ENCODE results near the gene RREB1. TPM values are rescaled to one million over a fixed set of nuclear protein-coding genes. Genes with fewer than 3 reads are reported as not detected.

Gene RREB1
- total and polyA plus RNA-seq, 2 experiments from 2014 or later = 6.4 to 12.4 TPM

DNA sequence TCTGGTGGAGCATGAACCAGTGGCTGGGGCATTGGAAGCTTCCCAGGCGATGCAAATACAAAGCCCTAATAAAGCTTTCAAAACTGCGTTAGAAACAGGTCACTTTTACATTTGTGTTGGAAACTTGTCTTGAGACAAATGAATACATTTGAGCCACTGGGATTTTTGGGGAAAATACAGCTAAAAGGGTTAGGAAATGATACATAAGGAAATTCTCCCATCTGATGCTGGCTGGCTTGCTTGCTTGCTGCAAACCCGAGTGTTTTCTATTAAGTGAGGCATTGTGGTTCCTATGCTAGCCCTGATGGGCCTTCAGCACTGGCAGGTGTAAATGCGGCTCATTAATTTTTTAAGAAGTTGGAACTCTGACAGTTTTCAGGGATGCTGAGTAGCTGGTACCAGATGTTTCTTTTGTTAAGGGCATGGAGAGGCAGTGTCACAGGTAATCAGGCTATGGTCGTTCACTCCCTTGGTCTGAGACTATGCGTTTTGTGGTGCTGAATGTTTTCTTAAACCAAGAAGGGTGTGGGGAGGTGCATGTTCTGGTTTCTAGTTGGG lies 35.2 kb downstream of the RREB1 start:
- H3K9ac ChIP-seq = no peak overlapping the region
- no peaks in the 10 kb centered on the region for H3K27me3 ChIP-seq (replicated peaks; ENCODE audit: insufficient read depth)
- peak overlapping the region; percentile 5; the same call in 1 of the 2 replicates for H3K27ac ChIP-seq
- no peak overlapping the region for H2AFZ ChIP-seq
- peaks cover 96% of the 10 kb centered on the region for H3K79me2 ChIP-seq (ENCODE audit: insufficient read depth)
- WGBS, 2 experiments (ENCODE audit: low coverage in 1 of 2, low lambda C conversion rate in 2 of 2, missing lambda C conversion rate in 2 of 2) = 75 to 76% methylated on average over 6 of the region's 6 CpGs
- TF ChIP-seq EZH2phosphoT487 (IDR thresholded peaks at IDR 0.05; ENCODE audit: insufficient read depth, low read depth) (no peak), EZH2 (IDR thresholded peaks at IDR 0.05; ENCODE audit: insufficient read depth, poor library complexity, severe bottlenecking) (no peak)
- H3K4me3 ChIP-seq = no peak overlapping the region
- peaks cover 56% of the 10 kb centered on the region for H3F3A ChIP-seq (ENCODE audit: insufficient read depth)
- in situ Hi-C loops (cut with MboI) = no loop called here
- H4K20me1 ChIP-seq (ENCODE audit: insufficient read depth) = no peaks in the 10 kb centered on the region
- no peak for DNase-seq
- no peaks in the 10 kb centered on the region for H3K9me3 ChIP-seq (ENCODE audit: low read depth)
- H3K4me1 ChIP-seq (ENCODE audit: insufficient read depth) = peaks cover 62% of the 10 kb centered on the region
- no peaks in the 10 kb centered on the region for H3K9me2 ChIP-seq (ENCODE audit: insufficient read depth)
- no peak overlapping the region for H3K4me2 ChIP-seq (ENCODE audit: unreplicated experiment)
- H3K36me3 ChIP-seq (ENCODE audit: low read depth) = no peaks in the 10 kb centered on the region

DNA sequence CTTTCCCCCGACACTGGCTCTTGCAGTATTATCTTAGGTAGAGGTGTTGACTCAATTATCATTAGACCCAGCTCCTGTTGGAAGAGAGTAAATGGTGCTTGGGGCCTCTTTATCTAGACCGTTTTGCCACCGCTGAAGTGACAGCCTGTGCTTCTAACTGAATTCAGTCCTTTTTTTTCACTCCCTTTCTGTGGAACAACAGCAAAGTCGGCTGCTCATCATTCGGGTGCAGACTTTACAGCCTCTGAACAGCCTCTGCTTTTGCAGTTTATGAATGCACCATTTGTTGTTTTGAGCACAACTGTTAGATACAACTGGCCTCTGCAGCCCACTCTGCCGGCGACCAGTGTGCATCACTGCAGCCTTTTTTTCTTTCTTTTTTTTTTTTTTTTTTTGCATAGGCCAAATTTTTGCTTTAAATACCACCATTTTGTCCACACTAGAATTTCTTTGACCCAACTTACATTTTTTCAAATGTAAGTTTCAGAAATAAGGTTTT lies 35.8 kb downstream of the RREB1 start:
- Histone ChIP-seq H3K27ac (peak overlapping the region; percentile 76; the same call in 1 of the 2 replicates), H3K4me1 (ENCODE audit: insufficient read depth) (peaks cover 62% of the 10 kb centered on the region), H2AFZ (no peak overlapping the region), H3K4me3 (no peak overlapping the region), H3K4me2 (ENCODE audit: unreplicated experiment) (no peak overlapping the region), H3F3A (ENCODE audit: insufficient read depth) (peaks cover 55% of the 10 kb centered on the region), H3K79me2 (ENCODE audit: insufficient read depth) (peaks cover 96% of the 10 kb centered on the region), H3K9me3 (ENCODE audit: low read depth) (no peaks in the 10 kb centered on the region), H3K27me3 (replicated peaks; ENCODE audit: insufficient read depth) (no peaks in the 10 kb centered on the region), H3K36me3 (ENCODE audit: low read depth) (no peaks in the 10 kb centered on the region), H3K9ac (no peak overlapping the region), H3K9me2 (ENCODE audit: insufficient read depth) (no peaks in the 10 kb centered on the region), H4K20me1 (ENCODE audit: insufficient read depth) (no peaks in the 10 kb centered on the region)
- DNase-seq = peak; percentile 68
- TF ChIP-seq EZH2phosphoT487 (IDR thresholded peaks at IDR 0.05; ENCODE audit: insufficient read depth, low read depth) = no peak
- TF ChIP-seq EZH2 (IDR thresholded peaks at IDR 0.05; ENCODE audit: insufficient read depth, poor library complexity, severe bottlenecking) = no peak
- 35 to 45% methylated on average over 7 of the region's 7 CpGs for WGBS, 2 experiments (ENCODE audit: low coverage in 1 of 2, low lambda C conversion rate in 2 of 2, missing lambda C conversion rate in 2 of 2)
- in situ Hi-C loops (cut with MboI) = no loop called here

DNA sequence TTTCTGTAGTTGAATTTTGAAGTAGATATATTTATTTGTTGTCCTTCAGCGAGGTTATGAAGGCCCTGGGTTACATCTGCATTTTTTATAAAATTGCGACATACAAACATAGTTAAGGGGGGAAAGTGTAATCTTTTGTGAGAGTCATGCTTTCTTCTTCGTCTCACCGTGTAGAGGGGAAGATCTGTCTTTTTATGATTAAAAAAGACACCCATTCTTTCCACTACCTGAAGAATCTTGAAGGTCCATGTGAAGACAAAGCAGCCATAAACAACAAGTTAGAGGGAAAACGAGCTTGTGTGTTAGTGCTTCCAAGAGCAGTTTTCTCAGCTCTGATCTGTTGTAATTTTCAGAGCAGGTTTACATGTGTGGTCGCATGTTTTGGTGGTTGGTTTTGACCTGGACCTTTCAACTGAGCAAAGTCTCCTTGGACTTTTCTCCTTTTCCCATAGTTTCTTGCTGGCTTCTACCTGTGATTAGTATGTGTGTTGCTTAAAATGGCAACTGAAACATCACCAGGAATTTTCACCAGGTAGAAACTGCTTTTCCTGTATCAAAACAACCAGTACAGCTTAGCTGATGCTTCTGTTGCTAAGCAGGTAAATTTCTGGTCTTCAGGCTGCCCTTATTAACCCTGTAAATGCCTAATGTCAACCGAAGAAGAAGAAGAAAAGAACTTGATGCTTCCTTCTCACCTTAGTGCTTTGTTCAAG lies 37.3 kb downstream of the RREB1 start:
- TF ChIP-seq EZH2 (IDR thresholded peaks at IDR 0.05; ENCODE audit: insufficient read depth, poor library complexity, severe bottlenecking) (no peak), EZH2phosphoT487 (IDR thresholded peaks at IDR 0.05; ENCODE audit: insufficient read depth, low read depth) (no peak)
- Histone ChIP-seq H3K4me1 (ENCODE audit: insufficient read depth) (peaks cover 62% of the 10 kb centered on the region), H4K20me1 (ENCODE audit: insufficient read depth) (no peaks in the 10 kb centered on the region)

DNA sequence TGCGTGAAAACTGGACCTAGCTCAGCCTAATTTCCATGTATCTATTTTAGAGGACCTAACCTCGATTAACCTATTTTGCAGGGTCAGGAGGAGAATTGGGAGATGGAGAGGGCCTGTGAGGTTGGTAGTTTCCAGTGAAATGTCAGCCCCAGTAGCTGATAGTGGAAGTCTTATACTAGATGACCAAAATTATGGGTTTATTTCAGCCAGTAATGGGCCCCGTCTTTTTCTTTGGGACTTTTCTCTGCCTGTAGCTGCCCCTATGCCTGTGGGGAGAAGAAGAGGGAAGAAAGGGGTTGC lies 37.8 kb downstream of the RREB1 start:
- H3K27me3 ChIP-seq (replicated peaks; ENCODE audit: insufficient read depth) = no peaks in the 10 kb centered on the region
- in situ Hi-C loops (cut with MboI) = no loop called here
- peak overlapping the region; percentile 76 for H3K27ac ChIP-seq
- no peak for DNase-seq
- H3F3A ChIP-seq (ENCODE audit: insufficient read depth) = peaks cover 45% of the 10 kb centered on the region
- no peaks in the 10 kb centered on the region for H3K36me3 ChIP-seq (ENCODE audit: low read depth)
- H3K9me3 ChIP-seq (ENCODE audit: low read depth) = no peaks in the 10 kb centered on the region
- H3K4me1 ChIP-seq (ENCODE audit: insufficient read depth) = peaks cover 62% of the 10 kb centered on the region
- 84 to 96% methylated on average over 3 of the region's 3 CpGs for WGBS, 2 experiments (ENCODE audit: low coverage in 1 of 2, low lambda C conversion rate in 2 of 2, missing lambda C conversion rate in 2 of 2)
- H2AFZ ChIP-seq = no peak overlapping the region
- no peak for TF ChIP-seq EZH2 (IDR thresholded peaks at IDR 0.05; ENCODE audit: insufficient read depth, poor library complexity, severe bottlenecking)
- TF ChIP-seq EZH2phosphoT487 (IDR thresholded peaks at IDR 0.05; ENCODE audit: insufficient read depth, low read depth) = no peak
- H3K4me3 ChIP-seq = no peak overlapping the region
- 0 out of 2 replicates have a peak overlapping the region, but pooled peaks have one; percentile 29 for H3K9ac ChIP-seq
- no peaks in the 10 kb centered on the region for H4K20me1 ChIP-seq (ENCODE audit: insufficient read depth)
- H3K4me2 ChIP-seq (ENCODE audit: unreplicated experiment) = peak overlapping the region; percentile 11
- peaks cover 96% of the 10 kb centered on the region for H3K79me2 ChIP-seq (ENCODE audit: insufficient read depth)
- H3K9me2 ChIP-seq (ENCODE audit: insufficient read depth) = no peaks in the 10 kb centered on the region

More for the DNA sequence above, 37.3 kb downstream of the RREB1 start:
- Histone ChIP-seq H3K36me3 (ENCODE audit: low read depth) (no peaks in the 10 kb centered on the region), H3K9me2 (ENCODE audit: insufficient read depth) (no peaks in the 10 kb centered on the region), H3K27ac (peak overlapping the region; percentile 76), H3F3A (ENCODE audit: insufficient read depth) (peaks cover 50% of the 10 kb centered on the region), H3K79me2 (ENCODE audit: insufficient read depth) (peaks cover 96% of the 10 kb centered on the region), H2AFZ (no peak overlapping the region), H3K9ac (peak overlapping the region; percentile 29), H3K4me2 (ENCODE audit: unreplicated experiment) (peak overlapping the region; percentile 11), H3K27me3 (replicated peaks; ENCODE audit: insufficient read depth) (no peaks in the 10 kb centered on the region), H3K4me3 (no peak overlapping the region), H3K9me3 (ENCODE audit: low read depth) (no peaks in the 10 kb centered on the region)
- no peak for DNase-seq
- 61 to 63% methylated on average over 7 of the region's 7 CpGs for WGBS, 2 experiments (ENCODE audit: low coverage in 1 of 2, low lambda C conversion rate in 2 of 2, missing lambda C conversion rate in 2 of 2)
- in situ Hi-C loops (cut with MboI) = no loop called here
